HCT116 (cell line): ENCODE results near the gene B3GALT5. TPM values are rescaled to one million over a fixed set of nuclear protein-coding genes. Genes with fewer than 3 reads are reported as not detected.

ENCODE experiments used
- ATAC-seq: fragments of 200-7000 bp; cut with Tn5 transposase; 2 replicates; pipeline ENCODE4 v1.9.1; 2020; ENCODE audit warnings: mild to moderate bottlenecking, moderate library complexity
- BruUV-seq: library from RNA; stranded (reverse); fragments of 400-500 nt; replicated peaks from 2 replicates; lab custom pipeline; 2021; lab: Mats Ljungman, UMichigan
- CTCF ChIA-PET: fragments of 300-600 bp; sonication (Branson Sonifier 250); formaldehyde crosslinking; loops from one replicate; lab custom pipeline; 2021; ENCODE audit warnings: antibody characterized with exemption; lab: Charles Lee
- POLR2A ChIA-PET: fragments of 300-600, 350-600 bp; sonication (Branson Sonifier 250); formaldehyde crosslinking; loops from one replicate; lab custom pipeline; 2021; ENCODE audit warnings: antibody characterized with exemption; lab: Charles Lee
- RAD21 ChIA-PET, 2 experiments: fragments of 300-600 bp; sonication (Branson Sonifier 250); formaldehyde crosslinking; loops; one replicate each; lab custom pipeline; 2023; ENCODE audit warnings: low total read pairs in 2 of 2; ENCODE audit not compliant: uncharacterized antibody in 2 of 2, unreplicated experiment in 2 of 2, low non-redundant PET in 1 of 2; lab: Charles Lee
- DNase-seq: peaks from one replicate; pipeline ENCODE4 v3.0.0-alpha.2; 2010; ENCODE audit warnings: low read depth, low spot score
- H2AFZ ChIP-seq: fragments of 200-600 bp; shearing (Covaris generic), sonication (generic); 2 replicates; pipeline ENCODE4 v1.6.1; 2017; ENCODE audit warnings: low read depth, mixed run types, mixed read lengths, antibody characterized with exemption, low read length; ENCODE audit not compliant: poor library complexity, severe bottlenecking
- H3K27ac ChIP-seq: 2 replicates; pipeline ENCODE4 v1.5.1; 2012; ENCODE audit warnings: low read depth, low read length
- H3K27me3 ChIP-seq: fragments of 200-600 bp; sonication (generic); 2 replicates; pipeline ENCODE4 v1.6.1; 2016; ENCODE audit warnings: mixed run types, low read length, mixed read lengths; ENCODE audit not compliant: insufficient read depth
- H3K36me3 ChIP-seq, 2 experiments: fragments of 200-500 bp in 1 of 2; fragments of 200-600 bp in 1 of 2; sonication (Bioruptor generic) in 1 of 2; sonication (generic) in 1 of 2; 2 replicates each; pipeline versions ENCODE4 v1.5.1 to v1.6.1; 2014 to 2016; ENCODE audit warnings: low read length in 2 of 2, inconsistent platforms in 1 of 2, mixed read lengths in 1 of 2, mixed run types in 1 of 2; ENCODE audit not compliant: insufficient read depth in 2 of 2, control insufficient read depth in 1 of 2
- H3K4me1 ChIP-seq, 2 experiments: fragments of 200-600 bp in 1 of 2; sonication (generic) in 1 of 2; 2 replicates each; pipeline versions ENCODE4 v1.5.1 to v1.6.1; 2012 to 2017; ENCODE audit warnings: low read length in 2 of 2, inconsistent platforms in 1 of 2, mild to moderate bottlenecking in 1 of 2, mixed read lengths in 1 of 2, mixed run types in 1 of 2, moderate library complexity in 1 of 2; ENCODE audit not compliant: insufficient read depth in 2 of 2, control insufficient read depth in 1 of 2
- H3K4me2 ChIP-seq: fragments of 200-600 bp; sonication (generic); 2 replicates; pipeline ENCODE4 v1.6.1; 2017; ENCODE audit warnings: mixed run types, low read length, mixed read lengths
- H3K4me3 ChIP-seq, 2 experiments: fragments of 200-600 bp in 1 of 2; sonication (generic) in 1 of 2; replicated peaks in 1 of 2; 2 replicates each; pipeline ENCODE4 v1.5.1; 2011 to 2016; ENCODE audit warnings: low read length in 2 of 2, control low read depth in 1 of 2, low read depth in 1 of 2, mild to moderate bottlenecking in 1 of 2, mixed read lengths in 1 of 2, mixed run types in 1 of 2
- H3K79me2 ChIP-seq: fragments of 200-600 bp; sonication (generic); 2 replicates; pipeline ENCODE4 v1.6.1; 2017; ENCODE audit warnings: mild to moderate bottlenecking, mixed run types, low read length, moderate library complexity, mixed read lengths; ENCODE audit not compliant: insufficient read depth
- H3K9ac ChIP-seq: fragments of 200-600 bp; sonication (generic); 2 replicates; pipeline ENCODE4 v1.6.1; 2016; ENCODE audit warnings: low read length, mixed read lengths
- H3K9me2 ChIP-seq: fragments of 200-600 bp; sonication (generic), shearing (Covaris generic); 2 replicates; pipeline ENCODE4 v1.6.1; 2017; ENCODE audit warnings: mixed run types, mild to moderate bottlenecking, moderate library complexity; ENCODE audit not compliant: insufficient read depth
- H3K9me3 ChIP-seq, 2 experiments: fragments of 200-500 bp in 1 of 2; fragments of 200-600 bp in 1 of 2; sonication (Bioruptor generic) in 1 of 2; sonication (generic) in 1 of 2; 2 replicates each; pipeline ENCODE4 v1.6.1; 2014 to 2017; ENCODE audit warnings: low read length in 2 of 2, mixed read lengths in 2 of 2, inconsistent platforms in 1 of 2, low read depth in 1 of 2, mild to moderate bottlenecking in 1 of 2, mixed run types in 1 of 2, moderate library complexity in 1 of 2; ENCODE audit not compliant: control insufficient read depth in 1 of 2, insufficient read depth in 1 of 2
- H4K20me1 ChIP-seq: fragments of 200-600 bp; sonication (generic), shearing (Covaris generic); 2 replicates; pipeline ENCODE4 v1.6.1; 2017; ENCODE audit warnings: mixed run types, mild to moderate bottlenecking, moderate library complexity; ENCODE audit not compliant: insufficient read depth
- ATF3 ChIP-seq: IDR thresholded peaks from 2 replicates; pipeline ENCODE4 v1.6.1; 2012
- CTCF ChIP-seq, 3 experiments: fragments of 200-600 bp in 1 of 3; sonication (generic) in 1 of 3; IDR thresholded peaks in 2 of 3; conservative IDR thresholded peaks in 1 of 3; 2 replicates each; pipeline ENCODE4 v1.5.1; 2012 to 2017; ENCODE audit warnings: low read depth in 2 of 3, low read length in 2 of 3, antibody characterized with exemption in 1 of 3, borderline replicate concordance in 1 of 3, control low read depth in 1 of 3, mild to moderate bottlenecking in 1 of 3, mixed read lengths in 1 of 3, mixed run types in 1 of 3, moderate library complexity in 1 of 3; ENCODE audit not compliant: insufficient read depth in 1 of 3
- SIN3A ChIP-seq: IDR thresholded peaks from 2 replicates; pipeline ENCODE4 v1.6.1; 2012; ENCODE audit warnings: low read depth
- TCF7L2 ChIP-seq: IDR thresholded peaks from 2 replicates; pipeline ENCODE4 v1.7.0; 2011; ENCODE audit warnings: borderline replicate concordance, inconsistent platforms; ENCODE audit not compliant: insufficient read depth, insufficient read length; ENCODE audit errors: extremely low read depth
- intact Hi-C: fragments of 100-400 bp; cut with micrococcal nuclease; formaldehyde crosslinking; loops from 2 replicates; pipeline ENCODE4 v1.10.0; 2022
- total RNA-seq: library from RNA; stranded (reverse); gene quantifications from one replicate; pipeline ENCODE4 v1.2.1, GENCODE V29; 2021; ENCODE audit not compliant: unreplicated experiment

B3GALT5 gene
- total RNA-seq, 1 experiment from 2014 or later, result 1.2 TPM

GRCh38 chr21:39632796-39633442 lies 20.2 kb downstream of the B3GALT5 start:
- Histone ChIP-seq H3K4me3 (peak overlapping the region; percentile 21 to 32), H3K79me2 (no peaks in the 10 kb centered on the region), H3K27ac (peak overlapping the region; percentile 62), H4K20me1 (no peaks in the 10 kb centered on the region), H3K27me3 (no peaks in the 10 kb centered on the region), H3K9ac (peak overlapping the region; percentile 16), H3K36me3 (no peaks in the 10 kb centered on the region), H3K9me2 (no peaks in the 10 kb centered on the region), H3K4me1 (peaks cover 41 to 78% of the 10 kb centered on the region in 2 experiments), H3K9me3 (no peaks in the 10 kb centered on the region), H3K4me2 (peak overlapping the region; percentile 81), H2AFZ (no peak overlapping the region)
- ATAC-seq (peak; percentile 59), DNase-seq (peak; percentile 79)
- CTCF ChIA-PET, result interaction anchor here (1.1 kb wide), 1 partner anchor 114 kb away, joined by 4 read pairs; no protein-coding TSS in a partner anchor
- TF ChIP-seq TCF7L2 (peak; percentile 25), ATF3 (no peak), SIN3A (no peak), CTCF (IDR thresholded peaks at IDR 0.05 in 2 of 3, conservative IDR thresholded peaks at IDR 0.05 in 1 of 3; ENCODE audit: borderline replicate concordance in 1 of 3, insufficient read depth in 1 of 3, low read depth in 2 of 3, low read length in 2 of 3) (no peak)
- no TSS peak for BruUV-seq
- intact Hi-C loops, result loop anchor here (10.0 kb wide), 1 partner anchor 448 kb away; the partner anchor contains the start of gene PSMG1
- POLR2A ChIA-PET, result interaction anchor here (1.5 kb wide), 1 partner anchor 10 kb away, joined by 3 read pairs; no protein-coding TSS in a partner anchor
- RAD21 ChIA-PET, result no interaction called here
